ENCODE data around the gene IGSF23. TPM values are rescaled to one million over a fixed set of nuclear protein-coding genes. Genes with fewer than 3 reads are reported as not detected.

The IGSF23 gene
- total RNA-seq, 2 donors from 2014 or later: not detected

- no peak for DNase-seq
- Mint-ChIP-seq H3K36me3 (ENCODE audit: low read depth) (peaks cover 58% of the 10 kb centered on the region), H3K27ac (no peak overlapping the region), H3K4me1 (no peaks in the 10 kb centered on the region), H3K27me3 (ENCODE audit: insufficient read depth) (no peaks in the 10 kb centered on the region), H3K4me3 (no peak overlapping the region), H3K9me3 (no peaks in the 10 kb centered on the region)
- 92% methylated on average over 2 to 3 of the region's 3 CpGs for WGBS, 2 experiments (ENCODE audit: insufficient coverage in 1 of 2, insufficient read length in 1 of 2)
- no peak overlapping the region for H3K27ac ChIP-seq (ENCODE audit: low read depth, low read length)
- no peaks in the 10 kb centered on the region for H3K4me1 ChIP-seq (ENCODE audit: control insufficient read depth, insufficient read depth, low read length)
- no peaks in the 10 kb centered on the region for H3K9me3 ChIP-seq (ENCODE audit: control insufficient read depth, low read length)
- H3K9ac ChIP-seq (ENCODE audit: extremely low read depth, low read length, poor library complexity, severe bottlenecking): no peak overlapping the region
- peaks cover 58% of the 10 kb centered on the region for H3K36me3 ChIP-seq (ENCODE audit: control insufficient read depth, insufficient read depth, low read length)
- no peak overlapping the region for H3K4me3 ChIP-seq (ENCODE audit: low read length)
- no peak for TF ChIP-seq CTCF (conservative IDR thresholded peaks at IDR 0.05)
- H3K27me3 ChIP-seq (ENCODE audit: control insufficient read depth, insufficient read depth, low read length, poor library complexity, severe bottlenecking): no peaks in the 10 kb centered on the region
These were observed 35.4 kb downstream of the IGSF23 start for GRCh38 chr19:44648631-44649251.

DNA sequence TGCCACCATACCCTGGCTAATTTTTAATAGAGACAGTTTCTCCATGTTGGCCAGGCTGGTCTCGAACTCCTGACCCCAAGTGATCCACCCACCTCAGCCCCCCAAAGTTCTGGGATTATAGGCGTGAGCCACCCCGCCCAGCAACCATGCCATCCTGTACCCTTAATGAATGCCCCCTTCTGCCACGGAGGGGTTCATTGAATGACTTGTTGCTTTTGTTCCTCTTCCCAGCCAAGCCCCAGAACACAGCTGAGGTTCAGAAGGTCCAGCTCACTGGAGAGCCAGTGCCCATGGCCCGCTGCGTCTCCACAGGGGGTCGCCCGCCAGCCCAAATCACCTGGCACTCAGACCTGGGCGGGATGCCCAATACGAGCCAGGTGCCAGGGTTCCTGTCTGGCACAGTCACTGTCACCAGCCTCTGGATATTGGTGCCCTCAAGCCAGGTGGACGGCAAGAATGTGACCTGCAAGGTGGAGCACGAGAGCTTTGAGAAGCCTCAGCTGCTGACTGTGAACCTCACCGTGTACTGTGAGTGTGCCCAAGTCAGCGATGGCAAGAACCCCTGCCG lies 36.3 kb downstream of the IGSF23 start:
- Mint-ChIP-seq H3K36me3 (ENCODE audit: low read depth) (peaks cover 63% of the 10 kb centered on the region), H3K4me3 (no peak overlapping the region), H3K4me1 (no peaks in the 10 kb centered on the region), H3K9me3 (no peaks in the 10 kb centered on the region), H3K27ac (no peak overlapping the region), H3K27me3 (ENCODE audit: insufficient read depth) (no peaks in the 10 kb centered on the region)
- H3K27ac ChIP-seq (ENCODE audit: low read depth, low read length): no peak overlapping the region
- WGBS, 2 experiments (ENCODE audit: insufficient coverage in 1 of 2, insufficient read length in 1 of 2): 96 to 100% methylated on average over 8 to 15 of the region's 15 CpGs
- H3K4me3 ChIP-seq (ENCODE audit: low read length): no peak overlapping the region
- no peak for DNase-seq
- H3K4me1 ChIP-seq (ENCODE audit: control insufficient read depth, insufficient read depth, low read length): no peaks in the 10 kb centered on the region
- TF ChIP-seq CTCF (conservative IDR thresholded peaks at IDR 0.05): no peak
- H3K27me3 ChIP-seq (ENCODE audit: control insufficient read depth, insufficient read depth, low read length, poor library complexity, severe bottlenecking): no peaks in the 10 kb centered on the region
- peaks cover 66% of the 10 kb centered on the region for H3K36me3 ChIP-seq (ENCODE audit: control insufficient read depth, insufficient read depth, low read length)
- no peak overlapping the region for H3K9ac ChIP-seq (ENCODE audit: extremely low read depth, low read length, poor library complexity, severe bottlenecking)
- no peaks in the 10 kb centered on the region for H3K9me3 ChIP-seq (ENCODE audit: control insufficient read depth, low read length)

GRCh38 chr19:44653343-44653742 lies 40.0 kb downstream of the IGSF23 start:
- Histone ChIP-seq H3K9me3 (ENCODE audit: control insufficient read depth, low read length) (no peaks in the 10 kb centered on the region), H3K27ac (ENCODE audit: low read depth, low read length) (no peak overlapping the region), H3K27me3 (ENCODE audit: control insufficient read depth, insufficient read depth, low read length, poor library complexity, severe bottlenecking) (no peaks in the 10 kb centered on the region), H3K36me3 (ENCODE audit: control insufficient read depth, insufficient read depth, low read length) (peaks cover 82% of the 10 kb centered on the region), H3K4me1 (ENCODE audit: control insufficient read depth, insufficient read depth, low read length) (no peaks in the 10 kb centered on the region), H3K4me3 (ENCODE audit: low read length) (no peak overlapping the region), H3K9ac (ENCODE audit: extremely low read depth, low read length, poor library complexity, severe bottlenecking) (no peak overlapping the region)
- 89 to 97% methylated on average over 4 to 5 of the region's 5 CpGs for WGBS, 2 experiments (ENCODE audit: insufficient coverage in 1 of 2, insufficient read length in 1 of 2)
- Mint-ChIP-seq H3K4me1 (no peaks in the 10 kb centered on the region), H3K4me3 (no peak overlapping the region), H3K36me3 (ENCODE audit: low read depth) (peaks cover 76% of the 10 kb centered on the region), H3K27me3 (ENCODE audit: insufficient read depth) (no peaks in the 10 kb centered on the region), H3K9me3 (no peaks in the 10 kb centered on the region), H3K27ac (no peak overlapping the region)
- no peak for TF ChIP-seq CTCF (conservative IDR thresholded peaks at IDR 0.05)
- no peak for DNase-seq
